SK-N-SH (cell line): ENCODE results near the gene BICC1. TPM values are rescaled to one million over a fixed set of nuclear protein-coding genes. Genes with fewer than 3 reads are reported as not detected.
A peak's percentile ranks its signal among the peaks of the same experiment; 100 is the strongest.

Experiments
- CTCF ChIA-PET: fragments of 300-600, 350-600 bp; formaldehyde crosslinking; extraction: SDS; loops from one replicate; lab custom pipeline; 2021; lab: Yijun Ruan, JAX
- POLR2A ChIA-PET: fragments of 350-600 bp; sonication (Branson Sonifier 250); formaldehyde crosslinking; extraction: SDS; loops from one replicate; lab custom pipeline; 2020; ENCODE audit warnings: antibody characterized with exemption, inconsistent platforms; lab: Yijun Ruan, JAX
- DNase-seq: peaks from one replicate; pipeline ENCODE4 v3.0.0; 2012
- H2AFZ ChIP-seq: fragments of 200-600 bp; sonication (generic); 2 replicates; pipeline ENCODE4 v1.8.1; 2016; ENCODE audit warnings: antibody characterized with exemption, mild to moderate bottlenecking, low read depth
- H3F3A ChIP-seq: fragments of 200-600 bp; sonication (generic); replicated peaks from 2 replicates; pipeline ENCODE3; 2016; ENCODE audit warnings: antibody characterized with exemption, mild to moderate bottlenecking; ENCODE audit not compliant: insufficient read depth
- H3K27ac ChIP-seq, 2 experiments: fragments of 200-500 bp in 1 of 2; fragments of 200-600 bp in 1 of 2; sonication (Bioruptor generic) in 1 of 2; sonication (generic), shearing (Covaris generic) in 1 of 2; 2 replicates each; pipeline versions ENCODE4 v1.5.1 to v1.6.1; 2014 to 2016; ENCODE audit warnings: low read depth in 2 of 2, inconsistent platforms in 1 of 2, low read length in 1 of 2, mild to moderate bottlenecking in 1 of 2, mixed read lengths in 1 of 2
- H3K27me3 ChIP-seq: fragments of 200-600 bp; sonication (generic), shearing (Covaris generic); 2 replicates; pipeline ENCODE4 v1.6.1; 2016; ENCODE audit warnings: mixed run types; ENCODE audit not compliant: insufficient read depth
- H3K36me3 ChIP-seq, 2 experiments: fragments of 200-500 bp in 1 of 2; fragments of 200-600 bp in 1 of 2; sonication (Bioruptor generic) in 1 of 2; sonication (generic) in 1 of 2; replicated peaks in 1 of 2; 2 replicates each; pipeline versions ENCODE3 to v1.5.1; 2014 to 2016; ENCODE audit warnings: low read length in 1 of 2, mild to moderate bottlenecking in 1 of 2; ENCODE audit not compliant: insufficient read depth in 2 of 2, control insufficient read depth in 1 of 2
- H3K4me1 ChIP-seq, 2 experiments: fragments of 200-500 bp in 1 of 2; fragments of 200-600 bp in 1 of 2; sonication (Bioruptor generic) in 1 of 2; sonication (generic), shearing (Covaris generic) in 1 of 2; 2 replicates each; pipeline versions ENCODE4 v1.5.1 to v1.6.1; 2014 to 2016; ENCODE audit warnings: low read depth in 1 of 2, low read length in 1 of 2, mixed run types in 1 of 2; ENCODE audit not compliant: insufficient read depth in 2 of 2, control insufficient read depth in 1 of 2
- H3K4me2 ChIP-seq: fragments of 200-600 bp; sonication (generic), shearing (Covaris generic); 2 replicates; pipeline ENCODE4 v1.6.1; 2017; ENCODE audit warnings: mixed run types
- H3K4me3 ChIP-seq, 2 experiments: fragments of 200-500 bp in 1 of 2; fragments of 200-600 bp in 1 of 2; sonication (Bioruptor generic) in 1 of 2; sonication (generic), shearing (Covaris generic) in 1 of 2; 2 replicates each; pipeline versions ENCODE4 v1.5.1 to v1.8.1; 2014 to 2016; ENCODE audit warnings: low read depth in 2 of 2, inconsistent platforms in 1 of 2, low read length in 1 of 2, mild to moderate bottlenecking in 1 of 2, mixed read lengths in 1 of 2, moderate library complexity in 1 of 2
- H3K79me2 ChIP-seq: fragments of 200-600 bp; sonication (generic); 2 replicates; pipeline ENCODE4 v1.8.1; 2017; ENCODE audit warnings: mild to moderate bottlenecking; ENCODE audit not compliant: insufficient read depth
- H3K9ac ChIP-seq: fragments of 200-600 bp; sonication (generic); 2 replicates; pipeline ENCODE4 v1.6.1; 2017; ENCODE audit warnings: mixed run types
- H3K9me2 ChIP-seq: fragments of 200-600 bp; sonication (generic); 2 replicates; pipeline ENCODE4 v1.6.1; 2017; ENCODE audit warnings: mixed run types
- H3K9me3 ChIP-seq: fragments of 200-600 bp; sonication (generic); 2 replicates; pipeline ENCODE4 v1.6.1; 2017; ENCODE audit warnings: mixed run types, mild to moderate bottlenecking, moderate library complexity
- H4K20me1 ChIP-seq: fragments of 200-600 bp; sonication (generic); 2 replicates; pipeline ENCODE4 v1.6.1; 2017; ENCODE audit warnings: mild to moderate bottlenecking, mixed run types; ENCODE audit not compliant: insufficient read depth
- EP300 ChIP-seq, 2 experiments: IDR thresholded peaks; 2 replicates each; pipeline versions ENCODE4 v1.4.0 to v1.6.1; 2012; ENCODE audit warnings: borderline replicate concordance in 1 of 2, low read depth in 1 of 2, low read length in 1 of 2
- EZH2phosphoT487 ChIP-seq: fragments of 200-600 bp; sonication (generic); IDR thresholded peaks from 2 replicates; pipeline ENCODE4 v1.6.1; 2017; ENCODE audit warnings: low read depth, mixed run types, mild to moderate bottlenecking, antibody characterized with exemption, moderate library complexity, borderline replicate concordance
- FOSL2 ChIP-seq: IDR thresholded peaks from 2 replicates; pipeline ENCODE4 v1.4.0; 2012; ENCODE audit warnings: low read depth, mild to moderate bottlenecking, moderate library complexity, borderline replicate concordance
- FOXJ3 ChIP-seq: sonication (generic); formaldehyde crosslinking; IDR thresholded peaks from 2 replicates; pipeline ENCODE4 v1.5.1; 2020; ENCODE audit warnings: mild to moderate bottlenecking, missing genetic modification reagents
- FOXM1 ChIP-seq: IDR thresholded peaks from 2 replicates; pipeline ENCODE4 v1.4.0; 2012; ENCODE audit warnings: low read depth, mild to moderate bottlenecking
- GABPA ChIP-seq: IDR thresholded peaks from 2 replicates; pipeline ENCODE4 v1.4.0; 2012; ENCODE audit warnings: low read depth, mild to moderate bottlenecking
- NFIC ChIP-seq: IDR thresholded peaks from 2 replicates; pipeline ENCODE4 v1.4.0; 2012; ENCODE audit warnings: borderline replicate concordance
- RAD21 ChIP-seq: IDR thresholded peaks from 2 replicates; pipeline ENCODE4 v1.6.1; 2012; ENCODE audit warnings: mild to moderate bottlenecking, low read length
- RCOR1 ChIP-seq: fragments of 150-350 bp; IDR thresholded peaks from 2 replicates; pipeline ENCODE4 v1.6.1; 2017; ENCODE audit warnings: antibody characterized with exemption, low read length
- RFX5 ChIP-seq: IDR thresholded peaks from 2 replicates; pipeline ENCODE4 v1.6.1; 2012; ENCODE audit warnings: mild to moderate bottlenecking, improper control_type of control experiment, low read length
- RXRA ChIP-seq: IDR thresholded peaks from 2 replicates; pipeline ENCODE4 v1.4.0; 2012; ENCODE audit warnings: low read depth, mild to moderate bottlenecking, borderline replicate concordance
- SIN3A ChIP-seq: IDR thresholded peaks from 2 replicates; pipeline ENCODE4 v1.6.1; 2012; ENCODE audit warnings: low read depth, mild to moderate bottlenecking, low read length, moderate library complexity, borderline replicate concordance
- SMC3 ChIP-seq: IDR thresholded peaks from 2 replicates; pipeline ENCODE4 v1.6.1; 2012; ENCODE audit warnings: low read depth, low read length, improper control_type of control experiment
- TAF1 ChIP-seq: IDR thresholded peaks from 2 replicates; pipeline ENCODE4 v1.6.1; 2012; ENCODE audit warnings: low read depth, mild to moderate bottlenecking, low read length, moderate library complexity, borderline replicate concordance
- TEAD4 ChIP-seq: IDR thresholded peaks from 2 replicates; pipeline ENCODE4 v1.4.0; 2012; ENCODE audit warnings: mild to moderate bottlenecking, borderline replicate concordance; ENCODE audit not compliant: insufficient read depth
- WGBS: methylation state at CpG from one replicate; pipeline ENCODE4 v1.1.6; 2017; ENCODE audit warnings: low lambda C conversion rate; 5-methylcytosine and 5-hydroxymethylcytosine counted together
- polyA plus RNA-seq, 3 experiments: library from polyadenylated mRNA; depleted of rRNA; stranded (reverse); fragments of >200 nt; gene quantifications; 2 replicates each; pipeline ENCODE4 v1.2.3, GENCODE V29; 2012
- TF ChIP-seq, protein P1 (sequence below): fragments of 150-350 bp; IDR thresholded peaks from 2 replicates; pipeline ENCODE4 v1.6.1; 2016; ENCODE audit warnings: mild to moderate bottlenecking, low read depth, low read length
- TF ChIP-seq, protein P2 (sequence below): fragments of 200-600 bp; sonication (generic); IDR thresholded peaks from 2 replicates; pipeline ENCODE4 v1.6.1; 2017; ENCODE audit warnings: antibody characterized with exemption, mild to moderate bottlenecking, moderate library complexity
- TF ChIP-seq, protein P3 (sequence below): IDR thresholded peaks from 2 replicates; pipeline ENCODE4 v1.4.0; 2012; ENCODE audit warnings: low read depth
- TF ChIP-seq, protein P4 (sequence below): IDR thresholded peaks from 2 replicates; pipeline ENCODE4; 2012
- TF ChIP-seq, protein P5 (sequence below): IDR thresholded peaks from 2 replicates; pipeline ENCODE4 v1.4.0; 2012; ENCODE audit warnings: low read depth, borderline replicate concordance
- TF ChIP-seq, protein P6 (sequence below): fragments of 150-350 bp; IDR thresholded peaks from 2 replicates; pipeline ENCODE4 v1.6.1; 2017; ENCODE audit warnings: antibody characterized with exemption, low read length, low read depth, borderline replicate concordance

Gene BICC1
- polyA plus RNA-seq, 1 of the 3 experiments (the other 2 are of a cell fraction): 1.5 TPM

DNA sequence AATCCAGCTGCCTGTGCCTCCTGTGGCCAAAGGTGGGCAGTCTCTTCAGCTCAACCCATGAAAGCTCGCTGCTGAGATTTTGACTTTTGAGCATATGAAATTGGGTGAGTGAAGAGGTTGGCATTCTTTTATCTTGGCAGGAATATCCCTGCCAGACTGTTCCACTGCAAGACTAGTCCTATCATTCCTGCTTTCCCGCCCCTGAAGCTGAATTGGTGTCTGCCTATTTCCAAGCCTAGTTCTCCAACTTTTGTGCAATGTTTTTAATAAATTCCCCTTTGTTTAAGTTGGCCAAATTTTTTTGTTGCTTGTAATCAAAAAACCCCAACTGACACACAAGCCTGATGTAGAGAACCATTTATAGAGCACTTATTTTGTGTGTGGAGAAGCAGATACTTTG is 34.8 kb upstream of the BICC1 start:
- Histone ChIP-seq H3F3A (peaks cover 20% of the 10 kb centered on the region), H3K27ac (no peak overlapping the region), H3K36me3 (no peaks in the 10 kb centered on the region), H3K4me2 (no peak overlapping the region), H3K4me3 (no peak overlapping the region), H3K9ac (no peak overlapping the region), H3K27me3 (no peaks in the 10 kb centered on the region), H2AFZ (0 out of 2 replicates have a peak overlapping the region, but pooled peaks have one; percentile 30), H4K20me1 (no peaks in the 10 kb centered on the region), H3K9me3 (no peaks in the 10 kb centered on the region), H3K79me2 (no peaks in the 10 kb centered on the region), H3K4me1 (peaks cover 0 to 24% of the 10 kb centered on the region in 2 experiments; a peak in 2 of 4 replicates), H3K9me2 (no peaks in the 10 kb centered on the region)
- CTCF ChIA-PET: no interaction called here
- 71% methylated on average over 2 of the region's 2 CpGs for WGBS
- DNase-seq: no peak
- TF ChIP-seq, protein P1, sequence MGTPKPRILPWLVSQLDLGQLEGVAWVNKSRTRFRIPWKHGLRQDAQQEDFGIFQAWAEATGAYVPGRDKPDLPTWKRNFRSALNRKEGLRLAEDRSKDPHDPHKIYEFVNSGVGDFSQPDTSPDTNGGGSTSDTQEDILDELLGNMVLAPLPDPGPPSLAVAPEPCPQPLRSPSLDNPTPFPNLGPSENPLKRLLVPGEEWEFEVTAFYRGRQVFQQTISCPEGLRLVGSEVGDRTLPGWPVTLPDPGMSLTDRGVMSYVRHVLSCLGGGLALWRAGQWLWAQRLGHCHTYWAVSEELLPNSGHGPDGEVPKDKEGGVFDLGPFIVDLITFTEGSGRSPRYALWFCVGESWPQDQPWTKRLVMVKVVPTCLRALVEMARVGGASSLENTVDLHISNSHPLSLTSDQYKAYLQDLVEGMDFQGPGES: no peak
- TF ChIP-seq RAD21: no peak
- no peak for TF ChIP-seq FOXM1
- no peak for TF ChIP-seq GABPA
- TF ChIP-seq SMC3: no peak
- TF ChIP-seq, protein P2, sequence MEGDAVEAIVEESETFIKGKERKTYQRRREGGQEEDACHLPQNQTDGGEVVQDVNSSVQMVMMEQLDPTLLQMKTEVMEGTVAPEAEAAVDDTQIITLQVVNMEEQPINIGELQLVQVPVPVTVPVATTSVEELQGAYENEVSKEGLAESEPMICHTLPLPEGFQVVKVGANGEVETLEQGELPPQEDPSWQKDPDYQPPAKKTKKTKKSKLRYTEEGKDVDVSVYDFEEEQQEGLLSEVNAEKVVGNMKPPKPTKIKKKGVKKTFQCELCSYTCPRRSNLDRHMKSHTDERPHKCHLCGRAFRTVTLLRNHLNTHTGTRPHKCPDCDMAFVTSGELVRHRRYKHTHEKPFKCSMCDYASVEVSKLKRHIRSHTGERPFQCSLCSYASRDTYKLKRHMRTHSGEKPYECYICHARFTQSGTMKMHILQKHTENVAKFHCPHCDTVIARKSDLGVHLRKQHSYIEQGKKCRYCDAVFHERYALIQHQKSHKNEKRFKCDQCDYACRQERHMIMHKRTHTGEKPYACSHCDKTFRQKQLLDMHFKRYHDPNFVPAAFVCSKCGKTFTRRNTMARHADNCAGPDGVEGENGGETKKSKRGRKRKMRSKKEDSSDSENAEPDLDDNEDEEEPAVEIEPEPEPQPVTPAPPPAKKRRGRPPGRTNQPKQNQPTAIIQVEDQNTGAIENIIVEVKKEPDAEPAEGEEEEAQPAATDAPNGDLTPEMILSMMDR: no peak
- TF ChIP-seq TAF1: no peak
- no peak for TF ChIP-seq EZH2phosphoT487
- TF ChIP-seq FOSL2: no peak
- TF ChIP-seq RCOR1: no peak
- TF ChIP-seq TEAD4: no peak
- TF ChIP-seq EP300 (IDR thresholded peaks at IDR 0.05; ENCODE audit: borderline replicate concordance in 1 of 2, low read depth in 1 of 2, low read length in 1 of 2): no peak
- no peak for TF ChIP-seq RXRA
- TF ChIP-seq, protein P3, sequence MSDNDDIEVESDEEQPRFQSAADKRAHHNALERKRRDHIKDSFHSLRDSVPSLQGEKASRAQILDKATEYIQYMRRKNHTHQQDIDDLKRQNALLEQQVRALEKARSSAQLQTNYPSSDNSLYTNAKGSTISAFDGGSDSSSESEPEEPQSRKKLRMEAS: no peak
- POLR2A ChIA-PET: no interaction called here

DNA sequence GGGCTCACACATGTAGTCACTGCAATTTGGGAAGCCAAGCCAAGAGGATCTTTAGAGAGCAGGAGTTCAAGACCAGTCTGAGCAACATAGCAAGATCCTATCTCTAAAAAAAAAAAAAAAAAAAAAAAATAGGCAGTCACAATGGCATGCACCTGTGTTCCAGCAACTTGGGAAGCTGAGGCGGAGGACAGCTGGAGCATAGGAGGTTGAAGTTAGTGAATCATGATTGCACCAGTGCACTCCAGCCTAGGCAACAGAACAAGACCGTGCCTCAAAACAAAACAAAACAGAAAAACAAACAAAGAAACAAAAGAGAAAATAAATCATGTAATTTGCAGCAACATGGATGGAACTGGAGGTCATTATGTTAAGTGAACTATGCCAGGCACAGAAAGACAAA is 33.6 kb upstream of the BICC1 start:
- Histone ChIP-seq H3K36me3 (no peaks in the 10 kb centered on the region), H4K20me1 (no peaks in the 10 kb centered on the region), H2AFZ (no peak overlapping the region), H3K4me2 (no peak overlapping the region), H3K79me2 (no peaks in the 10 kb centered on the region), H3K27me3 (no peaks in the 10 kb centered on the region), H3K4me3 (no peak overlapping the region), H3K9me2 (no peaks in the 10 kb centered on the region), H3K9me3 (no peaks in the 10 kb centered on the region), H3K27ac (no peak overlapping the region), H3K9ac (no peak overlapping the region), H3K4me1 (peaks cover 0 to 24% of the 10 kb centered on the region in 2 experiments; a peak in 2 of 4 replicates), H3F3A (peaks cover 20% of the 10 kb centered on the region)
- 77% methylated on average over 2 of the region's 2 CpGs for WGBS
- ChIA-PET POLR2A (no interaction called here), CTCF (no interaction called here)
- DNase-seq: no peak
- TF ChIP-seq NFIC (no peak), SIN3A (no peak), TAF1 (no peak), FOXJ3 (CRISPR knock-in tag) (no peak), RFX5 (no peak)
- TF ChIP-seq, protein P3: no peak
- TF ChIP-seq, protein P4, sequence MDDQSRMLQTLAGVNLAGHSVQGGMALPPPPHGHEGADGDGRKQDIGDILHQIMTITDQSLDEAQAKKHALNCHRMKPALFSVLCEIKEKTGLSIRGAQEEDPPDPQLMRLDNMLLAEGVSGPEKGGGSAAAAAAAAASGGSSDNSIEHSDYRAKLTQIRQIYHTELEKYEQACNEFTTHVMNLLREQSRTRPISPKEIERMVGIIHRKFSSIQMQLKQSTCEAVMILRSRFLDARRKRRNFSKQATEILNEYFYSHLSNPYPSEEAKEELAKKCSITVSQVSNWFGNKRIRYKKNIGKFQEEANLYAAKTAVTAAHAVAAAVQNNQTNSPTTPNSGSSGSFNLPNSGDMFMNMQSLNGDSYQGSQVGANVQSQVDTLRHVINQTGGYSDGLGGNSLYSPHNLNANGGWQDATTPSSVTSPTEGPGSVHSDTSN: no peak
- TF ChIP-seq, protein P5, sequence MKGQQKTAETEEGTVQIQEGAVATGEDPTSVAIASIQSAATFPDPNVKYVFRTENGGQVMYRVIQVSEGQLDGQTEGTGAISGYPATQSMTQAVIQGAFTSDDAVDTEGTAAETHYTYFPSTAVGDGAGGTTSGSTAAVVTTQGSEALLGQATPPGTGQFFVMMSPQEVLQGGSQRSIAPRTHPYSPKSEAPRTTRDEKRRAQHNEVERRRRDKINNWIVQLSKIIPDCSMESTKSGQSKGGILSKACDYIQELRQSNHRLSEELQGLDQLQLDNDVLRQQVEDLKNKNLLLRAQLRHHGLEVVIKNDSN: no peak
- TF ChIP-seq, protein P6, sequence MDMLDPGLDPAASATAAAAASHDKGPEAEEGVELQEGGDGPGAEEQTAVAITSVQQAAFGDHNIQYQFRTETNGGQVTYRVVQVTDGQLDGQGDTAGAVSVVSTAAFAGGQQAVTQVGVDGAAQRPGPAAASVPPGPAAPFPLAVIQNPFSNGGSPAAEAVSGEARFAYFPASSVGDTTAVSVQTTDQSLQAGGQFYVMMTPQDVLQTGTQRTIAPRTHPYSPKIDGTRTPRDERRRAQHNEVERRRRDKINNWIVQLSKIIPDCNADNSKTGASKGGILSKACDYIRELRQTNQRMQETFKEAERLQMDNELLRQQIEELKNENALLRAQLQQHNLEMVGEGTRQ: no peak
